ENCODE data around the gene PLA2G4D.

PLA2G4D gene

DNA sequence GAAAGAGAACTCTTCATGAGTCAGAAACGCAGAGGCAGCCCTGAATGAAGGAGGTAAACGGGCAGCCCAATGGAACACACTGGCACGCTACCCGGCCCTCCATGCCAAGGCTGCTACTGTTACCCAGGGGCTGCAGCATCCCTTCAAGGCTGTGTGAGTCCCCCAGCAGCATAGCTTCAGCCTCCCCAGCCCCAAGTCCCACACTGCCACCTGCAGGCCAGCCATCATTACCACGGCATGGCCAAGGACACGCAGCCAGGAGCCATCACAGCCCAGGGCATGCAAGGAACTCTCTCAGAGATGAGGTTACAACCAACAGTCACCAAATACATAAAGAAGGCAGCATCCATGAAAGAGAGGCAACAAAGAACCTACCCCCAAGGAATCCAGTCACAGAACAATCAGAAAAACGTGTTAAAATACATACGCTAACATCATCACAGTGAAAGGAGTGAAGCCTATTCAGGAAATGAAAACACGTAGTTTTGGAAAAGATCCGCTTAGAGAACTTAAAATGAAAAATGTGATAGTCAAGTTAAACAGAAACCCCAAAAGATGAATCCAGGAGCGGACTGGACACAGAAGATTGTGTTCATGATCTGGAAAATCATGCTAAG is 39.6 kb upstream of the PLA2G4D start:
- H4K20me1 ChIP-seq (ENCODE audit: insufficient read depth), result no peaks in the 10 kb centered on the region
- H3K27me3 ChIP-seq (ENCODE audit: insufficient read depth, low read depth), result no peaks in the 10 kb centered on the region
- no peak overlapping the region; the same call in 1 of the 2 replicates for H2AFZ ChIP-seq (ENCODE audit: low read depth)
- H3K36me3 ChIP-seq (ENCODE audit: insufficient read depth), result no peaks in the 10 kb centered on the region
- TF ChIP-seq, protein P1, sequence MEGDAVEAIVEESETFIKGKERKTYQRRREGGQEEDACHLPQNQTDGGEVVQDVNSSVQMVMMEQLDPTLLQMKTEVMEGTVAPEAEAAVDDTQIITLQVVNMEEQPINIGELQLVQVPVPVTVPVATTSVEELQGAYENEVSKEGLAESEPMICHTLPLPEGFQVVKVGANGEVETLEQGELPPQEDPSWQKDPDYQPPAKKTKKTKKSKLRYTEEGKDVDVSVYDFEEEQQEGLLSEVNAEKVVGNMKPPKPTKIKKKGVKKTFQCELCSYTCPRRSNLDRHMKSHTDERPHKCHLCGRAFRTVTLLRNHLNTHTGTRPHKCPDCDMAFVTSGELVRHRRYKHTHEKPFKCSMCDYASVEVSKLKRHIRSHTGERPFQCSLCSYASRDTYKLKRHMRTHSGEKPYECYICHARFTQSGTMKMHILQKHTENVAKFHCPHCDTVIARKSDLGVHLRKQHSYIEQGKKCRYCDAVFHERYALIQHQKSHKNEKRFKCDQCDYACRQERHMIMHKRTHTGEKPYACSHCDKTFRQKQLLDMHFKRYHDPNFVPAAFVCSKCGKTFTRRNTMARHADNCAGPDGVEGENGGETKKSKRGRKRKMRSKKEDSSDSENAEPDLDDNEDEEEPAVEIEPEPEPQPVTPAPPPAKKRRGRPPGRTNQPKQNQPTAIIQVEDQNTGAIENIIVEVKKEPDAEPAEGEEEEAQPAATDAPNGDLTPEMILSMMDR (conservative IDR thresholded peaks at IDR 0.05; ENCODE audit: low read depth, low read length), result peak; percentile 88
- H3K4me3 ChIP-seq (IDR thresholded peaks at IDR 0.05; ENCODE audit: insufficient read depth, low read depth, low read length), result no peak overlapping the region
- H3K79me2 ChIP-seq (ENCODE audit: insufficient read depth, low read depth), result no peaks in the 10 kb centered on the region
- H3K4me2 ChIP-seq, result no peak overlapping the region
- no peaks in the 10 kb centered on the region for H3K4me1 ChIP-seq (ENCODE audit: low read depth, poor library complexity, severe bottlenecking)
- no peak overlapping the region for H3K9ac ChIP-seq
- no peak overlapping the region for H3K27ac ChIP-seq

DNA sequence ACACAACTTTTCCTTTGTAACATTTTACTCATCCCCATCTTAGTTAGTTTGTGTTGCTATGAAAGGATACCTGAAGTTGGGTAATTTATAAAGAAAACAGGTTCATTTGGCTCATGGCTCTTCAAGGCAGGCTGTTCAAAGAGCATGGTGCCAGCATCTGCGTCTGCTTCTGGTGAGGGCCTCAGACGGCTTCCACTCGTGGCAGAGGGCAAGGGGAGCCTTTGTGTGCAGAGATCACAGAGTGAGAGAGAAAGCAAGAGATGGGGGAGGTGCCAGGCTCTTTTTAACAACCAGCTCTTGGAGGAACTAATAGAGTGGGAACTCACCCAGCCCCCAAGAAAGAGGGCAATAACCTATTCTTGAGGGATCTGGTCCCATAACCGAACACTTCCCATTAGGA is 39.0 kb upstream of the PLA2G4D start:
- Histone ChIP-seq H3K4me1 (ENCODE audit: low read depth, poor library complexity, severe bottlenecking) (no peaks in the 10 kb centered on the region), H2AFZ (ENCODE audit: low read depth) (no peak overlapping the region), H4K20me1 (ENCODE audit: insufficient read depth) (no peaks in the 10 kb centered on the region), H3K9ac (no peak overlapping the region), H3K27me3 (ENCODE audit: insufficient read depth, low read depth) (no peaks in the 10 kb centered on the region), H3K36me3 (ENCODE audit: insufficient read depth) (no peaks in the 10 kb centered on the region), H3K4me3 (IDR thresholded peaks at IDR 0.05; ENCODE audit: insufficient read depth, low read depth, low read length) (no peak overlapping the region), H3K79me2 (ENCODE audit: insufficient read depth, low read depth) (no peaks in the 10 kb centered on the region), H3K27ac (no peak overlapping the region), H3K4me2 (no peak overlapping the region)
- TF ChIP-seq, protein P1 (conservative IDR thresholded peaks at IDR 0.05; ENCODE audit: low read depth, low read length), result no peak

DNA sequence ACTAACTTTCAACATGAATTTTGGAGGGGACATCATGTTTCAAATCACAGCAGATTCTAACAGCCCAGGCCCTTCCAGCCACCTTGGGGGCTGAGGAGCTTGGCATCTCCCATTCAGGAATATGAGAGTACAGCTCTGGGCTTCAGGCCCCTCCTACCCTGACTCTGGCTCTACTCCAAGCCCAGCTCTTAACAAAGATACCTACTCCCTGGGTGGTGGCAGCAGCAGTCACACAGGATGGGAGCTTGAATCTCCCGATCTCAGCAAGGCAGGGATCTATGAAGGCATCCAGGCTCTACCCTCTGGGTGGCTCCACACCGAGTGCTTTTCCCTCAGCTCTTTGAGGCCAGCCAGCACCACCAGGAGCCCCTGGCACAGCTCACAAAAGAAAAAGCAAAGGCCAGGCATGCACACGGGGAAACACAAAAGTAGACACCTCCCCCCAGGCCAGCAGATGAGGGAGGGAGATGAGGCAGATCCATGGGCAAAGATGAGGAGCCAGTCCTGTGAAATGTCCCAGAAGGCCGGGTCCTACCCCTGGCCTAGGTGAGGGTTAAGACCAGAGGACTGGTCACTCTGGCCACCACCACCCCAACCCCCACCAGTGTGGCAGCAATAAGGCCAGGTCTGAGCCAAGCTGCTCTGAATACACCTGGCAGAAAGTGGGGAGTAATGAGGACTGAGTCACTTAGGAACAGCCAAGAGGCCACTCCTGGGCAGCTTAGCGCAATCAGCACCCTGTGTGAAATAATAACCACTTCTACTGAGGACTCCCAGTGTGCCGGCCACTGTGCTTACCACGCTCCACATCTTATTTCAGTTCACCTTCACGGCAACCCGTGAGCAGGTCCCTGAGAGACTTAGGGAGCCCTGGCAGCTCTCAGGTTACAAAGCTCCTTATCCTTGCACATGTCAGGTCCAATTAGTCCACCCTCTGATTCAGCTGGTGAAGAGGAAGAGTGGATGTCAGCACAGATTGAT is 37.8 kb upstream of the PLA2G4D start:
- Histone ChIP-seq H3K4me1 (ENCODE audit: low read depth, poor library complexity, severe bottlenecking) (no peaks in the 10 kb centered on the region), H2AFZ (ENCODE audit: low read depth) (no peak overlapping the region), H3K27ac (no peak overlapping the region), H3K36me3 (ENCODE audit: insufficient read depth) (no peaks in the 10 kb centered on the region), H3K27me3 (ENCODE audit: insufficient read depth, low read depth) (no peaks in the 10 kb centered on the region), H4K20me1 (ENCODE audit: insufficient read depth) (no peaks in the 10 kb centered on the region), H3K79me2 (ENCODE audit: insufficient read depth, low read depth) (no peaks in the 10 kb centered on the region), H3K9ac (no peak overlapping the region), H3K4me2 (no peak overlapping the region), H3K4me3 (IDR thresholded peaks at IDR 0.05; ENCODE audit: insufficient read depth, low read depth, low read length) (no peak overlapping the region)
- TF ChIP-seq, protein P1 (conservative IDR thresholded peaks at IDR 0.05; ENCODE audit: low read depth, low read length), result no peak

DNA sequence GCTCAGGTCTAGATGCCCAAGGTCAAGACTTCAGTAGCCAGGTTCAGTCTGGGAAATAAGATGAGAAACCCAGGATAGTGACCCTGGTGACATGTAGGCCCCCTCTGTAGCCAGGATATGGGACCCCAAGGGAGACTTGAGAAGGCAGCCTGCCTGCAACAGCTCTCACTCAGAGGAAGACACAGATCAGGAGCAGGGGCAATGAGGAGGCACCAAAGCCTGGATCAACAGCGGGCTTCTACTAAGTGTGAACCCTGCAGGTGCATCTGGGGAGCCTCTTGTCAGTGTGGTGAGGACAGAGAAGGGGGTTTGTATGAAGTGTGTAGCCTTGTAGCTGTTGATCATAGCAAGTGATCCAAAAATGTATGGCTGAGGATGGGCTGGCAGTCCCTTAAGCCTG is 36.6 kb upstream of the PLA2G4D start:
- no peaks in the 10 kb centered on the region for H4K20me1 ChIP-seq (ENCODE audit: insufficient read depth)
- H3K27me3 ChIP-seq (ENCODE audit: insufficient read depth, low read depth), result no peaks in the 10 kb centered on the region
- H3K4me1 ChIP-seq (ENCODE audit: low read depth, poor library complexity, severe bottlenecking), result no peaks in the 10 kb centered on the region
- H2AFZ ChIP-seq (ENCODE audit: low read depth), result no peak overlapping the region
- no peak overlapping the region for H3K9ac ChIP-seq
- H3K79me2 ChIP-seq (ENCODE audit: insufficient read depth, low read depth), result no peaks in the 10 kb centered on the region
- TF ChIP-seq, protein P1 (conservative IDR thresholded peaks at IDR 0.05; ENCODE audit: low read depth, low read length), result no peak
- no peaks in the 10 kb centered on the region for H3K36me3 ChIP-seq (ENCODE audit: insufficient read depth)
- H3K27ac ChIP-seq, result no peak overlapping the region
- no peak overlapping the region for H3K4me3 ChIP-seq (IDR thresholded peaks at IDR 0.05; ENCODE audit: insufficient read depth, low read depth, low read length)
- no peak overlapping the region for H3K4me2 ChIP-seq
